Right kidney (tissue), 1 donor: Measurements from ENCODE around the gene PLEKHA5.
"Not testable (repeated sequence)": the region's sequence is repeated elsewhere in the genome, so short reads cannot be mapped to it uniquely, and the experiment has no call there.

Source experiments
- DNase-seq: peaks from one replicate; pipeline ENCODE4 v3.0.0-alpha.2; 2016

PLEKHA5 gene

DNA sequence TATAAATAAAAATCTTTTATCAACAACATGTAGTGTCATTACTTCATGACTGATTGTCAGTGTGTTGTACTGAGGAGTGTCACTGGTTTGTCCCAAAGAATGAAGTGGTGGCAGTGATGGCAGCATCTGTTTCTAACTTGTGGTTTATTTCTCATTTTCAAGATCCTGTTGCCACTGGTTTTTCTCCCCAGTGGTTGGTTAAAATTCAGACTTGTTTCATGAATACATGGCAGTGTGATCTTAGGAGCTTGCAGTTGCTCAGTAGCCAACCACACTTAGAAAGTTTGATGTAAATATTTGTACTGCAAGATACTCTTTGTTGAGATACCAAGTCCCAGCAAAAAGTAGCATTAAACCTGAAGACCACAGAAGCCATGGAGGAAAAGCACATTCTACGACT, 69.8 kb downstream of the PLEKHA5 start:
- no peak for DNase-seq

DNA sequence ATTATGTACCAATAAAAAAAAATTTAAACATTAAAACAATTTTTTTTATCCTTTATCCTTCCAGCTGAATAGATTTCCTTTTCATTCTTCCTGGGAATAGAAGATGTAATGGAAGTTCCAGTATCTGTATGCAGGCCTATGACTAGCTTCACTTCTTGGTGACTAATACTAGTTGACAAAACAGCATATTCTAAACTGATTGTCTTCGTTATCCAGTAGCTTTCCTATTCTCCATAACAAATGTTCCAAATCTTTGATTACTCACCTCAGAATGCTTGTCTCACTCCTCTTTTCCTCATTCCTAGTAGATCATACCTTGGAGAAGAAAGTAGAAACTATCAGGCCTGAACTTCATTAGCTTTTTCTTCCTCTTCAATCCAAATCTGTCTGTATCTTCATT, 70.7 kb downstream of the PLEKHA5 start:
- no peak for DNase-seq

DNA sequence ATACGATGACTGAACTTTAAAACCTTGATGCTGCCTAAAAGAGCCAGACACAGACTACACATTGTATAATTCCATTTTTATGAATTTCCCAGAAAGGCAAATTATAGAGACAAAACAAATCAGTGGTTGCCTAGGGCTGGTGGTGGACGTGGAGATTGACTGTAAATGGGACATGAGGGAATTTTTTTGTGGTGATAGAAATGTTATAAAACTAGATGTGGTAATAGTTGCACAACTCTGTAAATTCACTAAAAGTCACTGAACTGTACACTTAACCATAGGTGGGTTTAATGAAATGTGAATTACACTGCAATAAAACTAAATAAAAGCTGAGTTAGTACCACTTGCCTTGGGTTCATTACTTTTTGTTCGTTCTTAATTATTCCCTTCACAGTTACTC, 72.1 kb downstream of the PLEKHA5 start:
- no peak for DNase-seq

DNA sequence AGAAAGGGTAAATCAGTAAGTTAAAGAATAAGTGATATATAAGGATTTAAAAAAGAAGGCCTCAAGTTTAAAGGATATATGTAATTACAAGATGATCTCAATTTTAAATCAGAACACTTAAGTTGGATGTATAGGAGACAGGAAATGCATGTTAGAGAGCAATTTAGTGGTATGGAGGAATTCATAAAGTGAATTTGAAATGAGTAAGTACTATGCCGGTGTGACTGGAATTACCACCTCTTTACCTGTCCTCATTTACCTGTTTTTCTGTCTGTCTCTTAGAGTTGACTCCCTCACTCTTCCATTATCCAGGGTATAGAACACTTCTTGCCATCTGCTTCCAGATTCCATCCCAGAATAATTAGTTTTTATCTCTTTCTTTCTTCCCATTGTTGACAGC, 73.5 kb downstream of the PLEKHA5 start:
- no peak for DNase-seq

DNA sequence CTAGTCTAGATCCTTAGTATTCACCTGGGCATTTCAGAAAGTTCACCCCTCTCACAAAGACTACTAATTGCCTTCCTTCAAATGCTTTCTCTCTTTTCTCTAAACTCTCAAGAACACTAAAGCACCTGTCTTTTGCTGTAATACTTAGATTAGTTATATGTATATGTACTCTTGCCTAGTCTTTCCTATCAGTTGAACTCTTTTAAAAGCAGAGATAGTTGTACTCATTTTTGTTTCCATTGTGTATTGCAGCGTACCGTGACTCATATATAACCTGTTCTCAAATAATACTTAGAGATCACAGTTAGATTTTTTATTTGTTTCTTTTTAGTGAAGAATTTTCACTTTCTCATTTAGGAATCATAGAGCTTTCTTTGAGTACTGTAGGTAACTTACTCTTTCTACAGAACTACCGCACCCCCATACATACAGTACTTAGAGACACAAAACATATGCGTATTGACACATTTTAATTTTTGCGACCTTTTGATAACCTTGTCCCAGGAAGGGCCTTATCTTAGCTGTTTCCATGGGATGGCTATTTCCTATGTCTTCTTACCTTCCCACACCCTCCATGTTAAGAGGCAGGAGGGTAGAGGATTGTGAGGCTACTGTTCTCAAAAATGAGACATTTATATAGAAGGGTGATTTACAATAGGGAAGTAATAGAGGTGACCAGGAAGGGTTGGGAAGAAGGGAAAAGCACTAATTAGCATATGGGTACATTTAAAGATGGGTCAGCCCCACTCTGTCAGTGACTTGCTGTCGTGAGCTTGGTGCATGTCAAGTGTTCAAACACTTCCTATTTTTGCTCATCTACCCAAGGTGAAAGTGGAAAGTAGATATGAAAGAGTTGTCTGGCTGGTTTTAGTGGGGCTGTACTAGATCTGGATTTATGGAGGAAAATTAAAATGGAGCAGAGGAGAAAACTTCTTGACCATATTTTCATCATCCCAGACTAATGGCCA, 74.3 kb downstream of the PLEKHA5 start:
- no peak for DNase-seq

DNA sequence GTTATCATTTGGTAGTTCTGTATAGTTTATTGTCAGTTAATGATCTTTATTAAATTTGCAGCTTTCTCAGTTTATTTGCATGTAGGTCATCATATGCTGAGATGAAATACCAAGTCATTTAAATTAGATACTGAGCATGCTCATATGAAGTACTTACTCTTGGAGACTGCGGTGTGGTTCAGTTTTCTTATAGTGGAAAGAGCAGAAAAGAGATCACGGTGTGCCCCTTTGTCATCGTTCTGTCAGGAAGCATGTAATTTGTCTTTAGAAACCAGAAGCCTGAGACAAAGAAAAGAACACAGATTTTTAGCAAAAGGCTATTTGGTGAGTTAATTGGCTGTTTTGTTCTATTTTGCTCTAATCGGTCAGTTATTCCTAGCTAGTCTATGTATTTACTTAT, 75.6 kb downstream of the PLEKHA5 start:
- no peak for DNase-seq

DNA sequence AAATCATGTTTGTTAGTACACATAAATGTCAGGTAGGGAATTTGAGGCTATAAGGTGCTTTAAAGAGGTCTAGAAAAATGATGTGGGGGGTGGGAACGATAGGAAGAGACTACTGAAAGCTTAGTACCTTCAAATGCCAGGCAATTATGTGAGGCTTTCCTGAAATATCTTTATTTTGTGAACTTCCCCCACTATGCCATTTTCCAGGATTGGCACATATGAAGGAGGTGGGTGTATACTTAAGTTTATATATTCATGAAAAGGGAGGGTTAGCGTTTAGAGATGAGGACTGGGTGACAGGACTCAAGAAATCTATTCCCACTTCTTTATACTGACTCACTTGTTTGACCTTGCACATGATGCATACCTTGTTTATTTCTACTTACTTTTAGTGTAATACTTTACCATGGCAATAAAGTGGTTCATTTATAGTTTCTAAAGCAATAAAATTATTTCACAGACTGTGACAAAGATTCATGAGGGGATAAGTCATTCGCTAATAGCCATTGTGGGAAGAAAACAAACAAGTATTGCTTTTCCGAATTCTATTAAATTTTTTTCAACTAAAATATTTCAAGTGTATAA, 77.1 kb downstream of the PLEKHA5 start:
- no peak for DNase-seq

DNA sequence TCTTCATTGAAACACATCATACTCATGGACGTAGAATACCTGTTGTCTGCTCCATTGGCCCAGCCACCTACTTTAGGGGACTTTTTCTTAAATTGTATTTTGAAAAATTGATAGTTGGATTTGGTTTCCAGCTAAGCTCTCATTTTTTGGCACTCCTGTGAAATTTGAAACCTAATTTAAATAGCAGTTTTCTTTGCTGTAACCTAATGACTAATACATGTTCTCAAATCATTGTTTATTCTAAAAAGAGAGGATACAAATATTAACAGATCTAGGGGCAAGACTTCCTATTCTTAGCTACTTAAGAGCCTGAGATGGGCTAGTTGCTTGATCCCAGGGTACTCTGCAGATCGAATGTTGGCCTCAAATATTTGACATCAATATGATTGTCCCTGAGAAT, 78.9 kb downstream of the PLEKHA5 start:
- no peak for DNase-seq

DNA sequence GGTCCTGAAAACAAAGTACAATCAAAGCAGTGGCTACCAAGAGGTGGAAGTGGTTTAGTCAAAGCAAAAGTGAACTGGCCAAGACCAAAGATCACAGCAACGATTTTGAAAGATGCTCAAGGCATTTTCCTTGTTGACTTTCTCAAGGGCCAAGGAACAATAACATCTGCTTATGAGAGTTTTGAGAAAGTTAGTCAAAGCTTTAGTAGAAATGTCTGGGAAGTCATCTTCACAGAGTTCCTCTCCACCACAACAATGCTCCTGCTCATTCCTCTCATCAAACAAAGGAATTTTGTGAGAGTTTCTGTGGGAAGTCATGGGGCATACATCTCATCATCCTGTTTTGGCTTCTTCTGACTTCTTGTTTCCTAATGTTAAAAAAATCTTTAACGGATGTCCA, 80.1 kb downstream of the PLEKHA5 start:
- no peak for DNase-seq

DNA sequence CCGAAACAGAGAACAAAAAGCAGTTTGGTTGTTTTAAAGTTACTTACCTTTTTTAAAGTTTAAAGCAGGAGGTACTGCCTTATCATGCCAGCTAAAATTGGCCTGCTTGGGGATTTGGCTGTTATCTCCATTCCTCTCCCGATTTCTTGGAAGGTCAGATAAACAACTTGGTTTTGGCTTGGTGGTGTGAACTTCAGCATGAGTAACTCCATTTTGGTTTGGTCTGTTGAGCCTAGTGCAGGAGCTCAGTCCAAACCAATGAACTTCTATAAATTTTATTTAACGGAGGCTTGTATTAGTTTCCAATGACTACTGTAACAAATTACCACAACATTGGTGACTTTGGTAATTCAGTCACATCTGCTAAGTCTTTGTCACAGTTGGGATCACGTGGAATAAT, 82.3 kb downstream of the PLEKHA5 start:
- no peak for DNase-seq

DNA sequence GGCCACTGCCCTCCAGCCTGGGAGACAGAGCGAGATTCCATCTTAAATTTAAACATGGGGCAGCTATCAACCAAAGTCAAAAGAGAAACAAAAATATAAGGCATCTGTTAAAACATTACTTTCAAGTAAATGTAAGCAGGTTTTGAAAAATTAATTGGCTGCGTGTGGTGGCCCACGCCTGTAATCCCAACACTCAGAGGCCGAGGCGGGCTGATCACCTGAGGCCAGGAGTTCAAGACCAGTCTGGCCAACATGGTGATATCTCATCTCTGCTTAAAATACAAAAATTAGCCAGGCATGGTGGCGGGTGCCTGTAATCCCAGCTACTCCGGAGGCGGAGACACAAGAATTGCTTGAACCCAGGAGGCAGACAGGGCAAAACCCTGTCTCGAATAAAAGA, 82.7 kb downstream of the PLEKHA5 start:
- no peak for DNase-seq

DNA sequence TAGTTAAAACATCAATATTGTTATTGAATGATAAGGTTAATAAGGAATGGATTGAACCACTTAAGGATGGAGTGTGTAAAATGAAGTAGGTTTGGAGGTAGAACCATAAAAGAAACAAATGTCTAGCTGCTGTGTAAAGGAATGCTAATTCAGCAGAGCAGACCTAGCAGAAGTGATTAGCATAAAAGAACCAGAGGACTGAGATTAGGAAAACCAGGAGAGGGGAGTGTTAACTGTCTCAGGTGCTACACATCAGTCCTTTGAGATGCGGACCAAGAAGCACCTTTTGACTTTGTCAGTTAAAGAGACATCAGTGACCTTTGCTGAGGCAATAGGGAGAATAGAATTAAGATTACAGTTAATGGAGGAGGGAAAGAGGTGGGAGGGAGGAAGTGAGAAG, 84.5 kb downstream of the PLEKHA5 start:
- no peak for DNase-seq

DNA sequence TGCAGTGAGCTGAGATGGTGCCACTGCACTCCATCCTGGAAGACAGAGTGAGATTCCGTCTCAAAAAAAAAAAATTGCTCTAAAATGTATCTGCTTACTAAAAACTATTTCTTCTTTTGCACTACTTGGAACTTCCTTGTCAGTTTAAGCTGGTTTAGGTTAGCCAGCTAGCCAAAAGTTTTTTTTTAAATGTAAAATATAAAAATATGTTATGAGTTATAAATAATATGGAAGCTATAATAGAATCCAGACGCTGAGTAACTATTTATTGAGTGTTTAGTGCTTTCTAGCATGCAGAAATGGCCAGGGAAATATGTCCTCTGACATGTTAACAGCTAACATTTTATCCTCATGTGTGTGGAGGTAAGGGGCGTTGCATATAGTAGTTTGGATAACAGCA, 85.6 kb downstream of the PLEKHA5 start:
- no peak for DNase-seq

DNA sequence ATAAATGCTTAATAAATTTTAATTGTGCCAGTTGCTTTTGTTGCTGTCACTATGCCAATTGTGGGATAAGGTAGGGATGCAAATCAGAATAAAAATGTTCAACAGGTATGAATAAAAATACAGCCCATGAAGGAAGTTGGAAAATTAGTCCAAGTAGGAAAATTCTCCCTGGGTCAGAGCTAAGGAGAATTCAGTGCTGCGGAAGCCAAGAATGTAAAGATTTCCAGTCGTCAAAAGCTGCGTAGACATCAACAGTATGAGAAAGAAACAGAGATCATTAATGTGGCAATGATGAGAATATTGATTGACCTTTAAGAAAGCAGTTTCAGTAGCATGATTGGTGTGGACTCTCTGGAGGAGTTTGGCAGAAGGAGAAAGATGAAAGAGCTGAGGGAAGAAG, 87.9 kb downstream of the PLEKHA5 start:
- no peak for DNase-seq

DNA sequence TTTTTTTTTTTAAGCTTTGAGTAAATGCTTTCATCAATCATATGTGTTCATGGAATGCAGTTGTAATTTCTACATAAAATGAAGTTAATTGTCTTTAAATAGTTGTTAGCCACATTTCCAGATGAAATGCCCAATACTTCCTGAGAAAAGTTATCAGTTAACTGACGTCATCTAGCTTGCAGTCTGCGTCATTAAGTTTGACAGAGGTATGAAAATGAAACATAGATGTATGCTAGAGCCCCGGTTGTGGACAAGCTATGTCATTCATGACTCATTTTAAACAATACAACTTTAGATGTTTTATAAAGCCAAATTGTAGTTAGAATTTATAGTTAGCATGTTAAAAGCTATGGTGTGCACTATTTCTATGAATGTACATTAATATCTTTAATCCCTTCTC, 90.7 kb downstream of the PLEKHA5 start:
- no peak for DNase-seq

DNA sequence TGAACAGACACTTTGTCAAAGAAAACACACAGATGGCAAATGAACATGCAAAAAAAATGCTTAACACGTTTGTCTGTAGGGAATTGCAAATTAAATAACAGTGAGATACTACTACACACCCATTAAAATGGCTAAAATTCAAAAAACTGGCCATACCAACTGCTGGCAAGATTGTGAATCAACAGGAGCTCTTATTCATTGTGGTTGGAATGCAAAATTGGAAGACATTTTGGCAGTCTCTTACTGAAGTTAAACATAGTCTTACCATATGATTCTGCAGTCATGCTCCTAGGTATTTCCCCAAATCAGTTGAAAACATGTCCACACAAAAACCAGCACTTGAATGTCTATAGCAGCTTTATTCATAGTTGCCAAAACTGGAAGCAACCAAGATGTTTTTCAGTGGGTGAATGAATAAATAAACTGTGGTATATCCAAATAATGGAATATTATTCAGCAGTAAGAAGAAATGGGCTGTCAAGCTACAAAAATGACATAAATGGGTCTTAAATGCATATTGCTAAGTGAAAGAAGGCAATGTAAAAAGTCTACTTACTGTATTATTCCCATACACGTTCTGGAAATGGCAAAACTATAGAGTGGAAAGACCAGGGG, 91.4 kb downstream of the PLEKHA5 start:
- no peak for DNase-seq

DNA sequence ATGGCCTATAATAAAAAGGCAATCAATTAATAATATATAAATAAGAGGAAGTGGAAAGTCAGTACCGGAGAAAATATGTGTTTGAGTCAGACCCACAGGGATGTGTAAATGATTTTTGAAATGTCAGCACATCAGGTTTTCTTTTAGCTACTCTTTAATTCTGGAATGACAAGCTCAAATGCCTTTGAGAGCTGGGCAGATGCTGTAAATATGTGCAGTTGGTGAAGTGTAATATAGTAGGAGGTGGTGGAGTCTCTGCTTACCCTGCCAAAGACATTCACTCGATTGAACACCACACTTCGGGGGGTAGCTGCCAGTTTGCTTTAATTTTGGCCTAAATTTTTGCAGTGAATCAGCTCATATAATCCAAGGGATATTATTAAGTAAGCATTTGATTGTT, 93.0 kb downstream of the PLEKHA5 start:
- DNase-seq: no peak

DNA sequence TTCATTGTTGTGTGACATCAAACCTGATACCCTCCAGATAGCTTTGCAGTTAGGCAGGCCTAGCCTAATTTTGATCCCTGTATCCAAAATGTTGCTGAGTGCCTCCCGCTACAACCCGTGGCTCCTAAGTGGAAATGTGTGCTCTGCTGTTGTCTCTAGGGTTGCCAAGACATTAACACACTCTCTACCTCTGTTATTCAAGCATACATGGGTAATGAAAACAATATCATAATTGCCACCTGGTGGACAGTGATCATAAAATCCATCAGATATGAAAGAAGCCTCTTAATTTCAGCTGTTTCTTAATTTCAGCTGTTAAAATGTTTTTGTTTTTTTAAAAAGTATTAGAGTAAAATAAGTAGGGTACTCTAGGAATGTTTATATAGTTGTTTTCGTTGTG, 93.5 kb downstream of the PLEKHA5 start:
- no peak for DNase-seq

DNA sequence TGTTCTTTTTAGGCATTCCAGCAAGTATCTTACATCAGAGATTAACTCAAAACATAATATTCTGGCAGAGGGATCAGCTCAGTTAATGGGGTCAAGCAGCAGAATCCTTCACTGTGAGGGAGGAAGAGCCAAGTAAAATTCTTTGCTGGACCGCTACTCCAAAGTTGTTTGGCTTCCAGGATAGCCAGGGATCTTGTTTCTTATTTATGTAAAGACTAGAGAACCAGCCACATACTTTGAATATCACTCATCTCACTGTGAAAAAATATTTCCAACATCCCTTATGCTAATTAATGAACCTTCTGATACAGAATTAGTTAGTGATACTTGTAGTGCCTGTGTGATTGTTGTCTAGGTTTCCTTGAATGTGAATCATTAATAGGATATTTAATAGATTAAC, 94.2 kb downstream of the PLEKHA5 start:
- no peak for DNase-seq

DNA sequence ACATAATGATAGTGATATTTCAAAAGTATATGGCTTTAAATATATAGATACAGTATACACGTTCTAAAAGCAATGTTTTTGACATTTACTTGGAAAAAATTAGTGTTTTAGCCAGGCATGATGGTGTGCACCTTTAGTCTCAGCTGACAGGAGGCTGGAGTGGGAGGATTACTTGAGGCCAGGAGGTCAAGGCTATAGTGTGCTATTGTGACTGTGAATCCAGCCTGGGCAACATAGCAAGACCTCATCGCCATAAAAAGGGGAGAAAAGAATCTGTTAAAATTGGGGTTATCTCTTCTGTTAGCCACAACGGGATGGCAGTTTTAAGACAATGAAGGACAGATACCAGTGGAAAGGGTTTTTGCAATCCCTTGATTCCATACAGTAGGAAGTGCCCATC, 95.2 kb downstream of the PLEKHA5 start:
- no peak for DNase-seq

DNA sequence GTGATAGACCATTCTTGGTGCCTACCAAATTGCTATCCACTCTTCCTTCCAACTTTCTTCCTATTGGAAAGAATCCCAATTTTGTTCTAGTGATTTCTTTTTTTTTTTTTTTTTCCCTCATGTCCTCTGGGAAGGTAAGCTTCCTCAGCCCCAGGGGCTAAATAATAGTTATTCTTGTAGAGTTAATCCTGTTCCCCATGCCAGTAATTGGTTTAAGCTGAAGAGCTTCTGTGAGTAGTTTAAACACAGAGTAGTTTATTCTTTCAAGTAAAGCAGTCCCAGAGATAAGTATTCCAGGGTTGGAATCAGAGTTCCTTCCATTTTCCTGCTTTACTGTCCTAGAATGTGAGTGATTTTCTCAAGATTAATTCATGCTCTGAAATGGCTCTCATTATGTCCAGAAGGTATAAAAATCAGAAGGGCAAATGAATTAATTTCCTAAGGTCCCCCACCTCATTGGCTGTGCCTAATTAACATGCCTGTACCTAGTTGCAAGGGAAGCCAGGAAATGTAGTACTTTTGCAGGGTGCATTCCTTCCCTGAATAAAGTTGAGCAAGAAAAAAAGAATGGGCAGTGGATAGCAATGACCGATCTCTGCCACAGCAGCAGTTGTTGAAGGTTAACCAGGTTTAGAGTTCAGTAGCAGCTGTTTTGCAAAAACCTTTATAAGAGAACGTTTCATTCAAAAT, 97.8 kb downstream of the PLEKHA5 start:
- DNase-seq: no peak

DNA sequence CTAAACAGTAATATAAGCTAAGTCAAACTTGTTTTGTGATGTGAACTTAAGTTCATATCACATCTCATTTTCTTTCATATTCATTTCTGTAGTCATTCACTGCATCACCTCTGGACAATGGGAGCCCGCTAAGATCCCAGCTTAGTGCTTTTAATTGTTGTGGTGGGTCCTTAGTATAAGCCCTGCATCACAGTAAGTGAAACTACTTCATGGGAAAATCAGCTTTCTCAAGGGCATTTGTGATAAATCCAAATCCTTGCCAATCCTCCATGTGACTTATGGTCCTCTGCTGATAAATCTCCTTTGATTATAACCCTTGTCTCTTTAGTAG, 98.3 kb downstream of the PLEKHA5 start:
- no peak for DNase-seq

DNA sequence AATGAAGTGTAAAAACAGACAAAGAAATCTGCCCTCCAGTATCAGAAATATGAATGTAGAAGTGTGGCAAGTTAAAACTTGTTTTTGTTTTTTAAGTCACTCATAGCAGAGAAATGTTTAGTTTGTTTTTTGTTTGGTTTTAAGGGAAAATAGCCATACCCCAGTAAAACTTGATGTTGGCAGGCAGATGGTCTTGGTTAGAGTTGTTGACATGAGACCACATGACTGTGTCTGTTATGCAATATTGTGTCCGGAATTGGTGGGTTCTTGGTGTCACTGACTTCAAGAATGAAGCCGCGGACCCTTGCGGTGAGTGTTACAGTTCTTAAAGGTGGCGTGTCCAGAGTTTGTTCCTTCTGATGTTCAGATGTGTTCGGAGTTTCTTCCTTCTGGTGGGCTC, 99.5 kb downstream of the PLEKHA5 start:
- DNase-seq: not testable (repeated sequence)
